Epithelial cell of esophagus (primary cell): ENCODE data around the gene SFTPD.

ENCODE experiments used
- DNase-seq: peaks from one replicate; pipeline ENCODE4 v3.0.0; 2010; ENCODE audit warnings: low read depth
- H3K4me3 ChIP-seq: 2 replicates; pipeline ENCODE4 v1.5.1; 2011; ENCODE audit warnings: mild to moderate bottlenecking, low read length, control low read depth
- TF ChIP-seq, protein P1 (sequence below): IDR thresholded peaks from 2 replicates; pipeline ENCODE4 v1.5.1; 2011; ENCODE audit warnings: low read depth, mild to moderate bottlenecking, low read length, control low read depth, inconsistent platforms; ENCODE audit not compliant: insufficient read depth; ENCODE audit errors: missing control alignments

SFTPD gene

DNA sequence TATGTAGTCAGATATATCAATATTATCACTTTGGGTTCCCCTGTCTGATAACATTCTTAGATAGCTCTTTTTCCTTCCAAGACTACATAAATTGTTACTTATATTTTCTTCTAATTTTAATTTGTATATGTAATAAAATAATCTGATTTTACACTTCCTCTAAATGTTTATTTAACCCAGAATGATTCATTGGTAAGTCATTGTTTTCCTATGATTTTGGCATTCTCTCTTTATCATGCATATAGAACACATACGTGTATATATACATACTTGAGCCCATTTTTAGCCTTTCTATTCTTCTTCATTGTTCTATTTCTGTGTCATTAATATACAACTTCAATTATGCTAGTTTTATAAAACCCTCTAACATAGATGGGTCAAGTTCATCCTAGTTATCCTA is 16.6 kb downstream of the SFTPD start:
- DNase-seq, result no peak
- TF ChIP-seq, protein P1, sequence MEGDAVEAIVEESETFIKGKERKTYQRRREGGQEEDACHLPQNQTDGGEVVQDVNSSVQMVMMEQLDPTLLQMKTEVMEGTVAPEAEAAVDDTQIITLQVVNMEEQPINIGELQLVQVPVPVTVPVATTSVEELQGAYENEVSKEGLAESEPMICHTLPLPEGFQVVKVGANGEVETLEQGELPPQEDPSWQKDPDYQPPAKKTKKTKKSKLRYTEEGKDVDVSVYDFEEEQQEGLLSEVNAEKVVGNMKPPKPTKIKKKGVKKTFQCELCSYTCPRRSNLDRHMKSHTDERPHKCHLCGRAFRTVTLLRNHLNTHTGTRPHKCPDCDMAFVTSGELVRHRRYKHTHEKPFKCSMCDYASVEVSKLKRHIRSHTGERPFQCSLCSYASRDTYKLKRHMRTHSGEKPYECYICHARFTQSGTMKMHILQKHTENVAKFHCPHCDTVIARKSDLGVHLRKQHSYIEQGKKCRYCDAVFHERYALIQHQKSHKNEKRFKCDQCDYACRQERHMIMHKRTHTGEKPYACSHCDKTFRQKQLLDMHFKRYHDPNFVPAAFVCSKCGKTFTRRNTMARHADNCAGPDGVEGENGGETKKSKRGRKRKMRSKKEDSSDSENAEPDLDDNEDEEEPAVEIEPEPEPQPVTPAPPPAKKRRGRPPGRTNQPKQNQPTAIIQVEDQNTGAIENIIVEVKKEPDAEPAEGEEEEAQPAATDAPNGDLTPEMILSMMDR, result no peak
- no peak overlapping the region for H3K4me3 ChIP-seq

DNA sequence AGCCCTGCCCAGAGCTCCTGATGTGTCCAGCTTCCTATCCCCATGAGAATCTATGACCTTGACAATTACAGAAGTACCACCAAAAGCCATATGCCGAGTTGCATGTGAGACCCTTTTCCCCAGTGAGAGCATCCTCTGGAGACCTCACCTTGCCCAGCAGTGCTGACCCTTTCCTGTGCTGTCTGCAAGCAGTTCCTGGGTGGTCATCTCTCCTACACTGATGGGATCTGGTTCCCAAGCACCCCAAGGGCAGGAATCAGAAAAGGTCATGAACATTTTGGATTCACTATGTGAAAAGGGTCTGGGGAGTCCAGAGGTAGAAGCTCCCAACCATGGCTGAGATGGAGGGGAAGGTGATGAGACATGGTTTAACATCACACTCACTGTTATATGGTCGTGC is 18.2 kb downstream of the SFTPD start:
- H3K4me3 ChIP-seq, result no peak overlapping the region
- DNase-seq, result no peak
- TF ChIP-seq, protein P1, result no peak

DNA sequence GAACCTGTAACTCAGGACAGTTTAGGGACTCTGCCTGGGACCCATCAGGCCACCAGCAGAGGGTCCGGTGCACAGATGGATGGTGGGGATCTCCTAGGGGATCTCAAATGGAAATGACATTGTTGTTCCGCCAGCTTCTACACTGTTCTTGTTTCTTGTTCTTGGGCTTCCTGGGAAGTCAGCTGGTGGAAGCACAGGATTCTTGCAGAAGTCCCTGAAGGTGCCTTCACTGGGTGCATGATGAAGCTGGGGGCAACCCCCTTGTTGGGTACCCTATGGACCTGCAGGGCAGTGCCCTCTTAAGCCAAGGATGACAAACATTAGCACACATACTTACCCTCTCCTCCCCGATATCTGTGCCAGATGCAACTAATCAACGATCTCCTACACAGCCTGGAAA is 18.6 kb downstream of the SFTPD start:
- no peak overlapping the region for H3K4me3 ChIP-seq
- TF ChIP-seq, protein P1, result no peak
- no peak for DNase-seq

DNA sequence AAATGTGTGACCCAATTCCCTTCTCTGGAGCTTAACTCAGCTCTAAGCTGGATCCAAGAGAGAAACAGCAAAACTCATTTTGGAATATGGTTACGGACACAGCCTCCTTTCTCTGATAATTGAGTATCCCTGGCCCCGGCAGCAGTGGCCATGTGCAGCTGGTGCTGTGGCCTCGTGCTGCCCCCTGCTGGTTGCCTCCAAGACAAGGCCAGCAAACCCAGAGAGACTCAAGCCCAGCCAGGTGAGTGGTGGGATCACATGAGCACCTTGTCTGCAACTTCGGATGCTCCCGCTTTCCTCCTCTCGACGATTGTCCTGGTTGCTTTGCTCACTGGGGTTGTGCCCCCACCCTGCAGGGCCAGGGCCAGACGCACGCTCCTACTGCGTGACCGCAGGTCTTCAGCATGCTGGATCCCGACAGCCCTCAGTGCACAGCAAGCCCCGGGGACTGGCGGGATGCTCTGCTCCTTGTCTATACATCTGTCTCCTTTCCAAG is 19.4 kb downstream of the SFTPD start:
- DNase-seq, result peak; percentile 75

DNA sequence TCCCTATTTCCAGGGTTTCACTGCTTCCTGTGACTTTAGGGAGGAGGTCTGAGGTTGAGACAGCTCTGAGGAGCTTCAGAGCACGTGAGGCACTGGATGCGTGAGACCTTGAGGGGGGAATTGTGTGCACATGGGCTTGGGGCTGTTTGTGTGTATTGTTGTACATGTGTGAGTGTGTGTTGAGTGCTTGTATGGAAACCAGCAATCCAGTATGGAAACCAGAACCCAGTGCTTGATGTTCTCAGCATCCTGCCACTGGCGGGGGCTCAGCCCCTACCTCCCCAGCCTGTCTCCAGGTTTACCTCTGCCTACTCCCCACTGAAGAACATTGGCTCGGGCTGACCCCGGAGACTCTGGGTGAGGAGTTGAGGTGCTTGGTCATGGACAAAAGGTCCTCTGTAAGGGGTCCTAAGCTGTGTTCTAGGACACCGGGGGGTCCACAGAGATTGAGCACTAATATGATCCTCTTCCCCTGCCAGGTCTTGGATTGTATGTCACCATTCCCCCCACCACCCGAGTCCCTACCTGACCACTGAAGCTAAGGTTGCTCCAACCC is 20.8 kb downstream of the SFTPD start:
- H3K4me3 ChIP-seq, result no peak overlapping the region
- no peak for DNase-seq
- TF ChIP-seq, protein P1, result no peak

More for the DNA sequence above, 19.4 kb downstream of the SFTPD start:
- H3K4me3 ChIP-seq, result no peak overlapping the region
- TF ChIP-seq, protein P1, result peak; percentile 77

DNA sequence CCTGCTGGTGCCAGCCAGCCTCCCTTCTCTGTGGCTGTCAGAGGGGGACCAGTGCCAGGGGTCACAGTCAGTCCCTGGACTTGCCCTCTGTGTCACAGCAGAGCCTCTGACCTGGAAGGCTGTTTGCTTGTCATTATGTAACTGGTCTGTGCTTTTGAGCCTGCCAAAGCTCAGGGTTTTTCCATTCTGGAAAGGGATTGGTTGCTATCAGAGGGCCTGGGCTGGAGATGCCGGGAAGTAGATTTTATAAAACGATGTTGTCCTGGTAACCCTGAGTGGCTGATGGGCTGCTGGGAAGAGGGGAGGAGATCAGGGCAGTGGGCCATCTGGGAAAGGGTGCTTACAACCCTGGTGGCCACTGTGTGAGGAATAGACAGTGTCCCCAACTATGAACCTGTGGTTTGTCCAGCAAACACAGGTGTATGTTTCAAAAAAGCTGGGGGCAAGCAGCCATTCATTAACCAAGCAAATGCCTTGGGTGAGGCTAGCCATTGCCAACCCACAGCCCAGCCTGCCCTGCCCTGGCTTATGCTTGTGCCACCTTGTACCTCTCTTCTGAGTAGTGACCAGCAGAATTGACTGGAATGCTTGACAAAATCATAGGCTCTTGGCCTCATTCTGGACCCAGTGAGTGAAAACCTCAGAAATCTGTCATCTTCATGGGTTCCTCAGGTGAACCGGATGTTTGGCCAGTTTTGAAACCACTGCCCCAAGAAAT is 21.6 kb downstream of the SFTPD start:
- TF ChIP-seq, protein P1, result no peak
- DNase-seq, result no peak
- no peak overlapping the region for H3K4me3 ChIP-seq

DNA sequence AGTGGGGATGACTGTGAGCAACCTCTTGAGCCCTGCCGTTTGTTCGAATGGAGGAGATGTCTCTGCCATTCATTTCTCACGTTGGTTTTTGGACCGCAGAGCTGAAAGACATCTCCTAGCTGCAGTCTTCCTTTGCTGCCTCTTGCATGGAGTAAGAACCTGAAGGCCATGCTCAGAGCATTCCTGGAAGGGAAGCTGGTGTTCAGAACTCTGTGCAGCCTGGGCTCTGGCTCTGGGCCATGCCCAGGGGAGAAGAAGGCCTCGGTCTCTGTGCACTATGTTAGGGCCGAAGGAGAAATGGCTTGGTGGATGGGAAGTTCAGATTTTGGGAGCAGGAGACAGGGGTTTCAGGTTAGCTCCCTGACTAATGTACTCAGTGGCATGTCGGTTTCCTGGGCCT is 22.9 kb downstream of the SFTPD start:
- TF ChIP-seq, protein P1, result no peak
- no peak for DNase-seq
- H3K4me3 ChIP-seq, result no peak overlapping the region
